ENCODE results near the gene SUPT6H. TPM values are rescaled to one million over a fixed set of nuclear protein-coding genes. Genes with fewer than 3 reads are reported as not detected.
A peak's percentile ranks its signal among the peaks of the same experiment; 100 is the strongest.

SUPT6H gene
- total RNA-seq, 3 donors from 2014 or later = 88.5 to 105 (median 98.3) TPM

GRCh38 chr17:28702026-28702751 lies 40.2 kb downstream of the SUPT6H start:
- Mint-ChIP-seq H3K36me3 (ENCODE audit: insufficient read depth) (peaks cover 30% of the 10 kb centered on the region), H3K4me1 (ENCODE audit: low read depth) (peaks cover 1% of the 10 kb centered on the region)

GRCh38 chr17:28702752-28703150 lies 40.7 kb downstream of the SUPT6H start:
- no peak for DNase-seq
- peaks cover 1% of the 10 kb centered on the region for H3K4me1 Mint-ChIP-seq (ENCODE audit: low read depth)
- H3K9me3 Mint-ChIP-seq = no peaks in the 10 kb centered on the region
- no peak for ATAC-seq
- no peak overlapping the region for H3K4me3 Mint-ChIP-seq
- no peaks in the 10 kb centered on the region for H3K27me3 Mint-ChIP-seq (ENCODE audit: low read depth)
- peaks cover 26% of the 10 kb centered on the region for H3K36me3 Mint-ChIP-seq (ENCODE audit: insufficient read depth)

More at GRCh38 chr17:28702026-28702751, 40.2 kb downstream of the SUPT6H start:
- H3K9me3 Mint-ChIP-seq = no peaks in the 10 kb centered on the region
- no peaks in the 10 kb centered on the region for H3K27me3 Mint-ChIP-seq (ENCODE audit: low read depth)
- no peak overlapping the region for H3K4me3 Mint-ChIP-seq
- no peak for DNase-seq
- no peak for ATAC-seq

- Mint-ChIP-seq H3K4me1 (ENCODE audit: low read depth) (no peaks in the 10 kb centered on the region), H3K27me3 (ENCODE audit: low read depth) (no peaks in the 10 kb centered on the region), H3K36me3 (ENCODE audit: insufficient read depth) (peaks cover 22% of the 10 kb centered on the region), H3K9me3 (no peaks in the 10 kb centered on the region), H3K4me3 (no peak overlapping the region)
- no peak for DNase-seq
- ATAC-seq = no peak
Measured at GRCh38 chr17:28703552-28704218, 41.7 kb downstream of the SUPT6H start.

GRCh38 chr17:28704219-28704858 lies 42.3 kb downstream of the SUPT6H start:
- no peak for ATAC-seq
- H3K9me3 Mint-ChIP-seq = no peaks in the 10 kb centered on the region
- DNase-seq = no peak
- peaks cover 22% of the 10 kb centered on the region for H3K36me3 Mint-ChIP-seq (ENCODE audit: insufficient read depth)
- no peaks in the 10 kb centered on the region for H3K4me1 Mint-ChIP-seq (ENCODE audit: low read depth)
- no peak overlapping the region for H3K4me3 Mint-ChIP-seq
- no peaks in the 10 kb centered on the region for H3K27me3 Mint-ChIP-seq (ENCODE audit: low read depth)

GRCh38 chr17:28705074-28705659 lies 43.2 kb downstream of the SUPT6H start:
- H3K4me1 Mint-ChIP-seq (ENCODE audit: low read depth) = no peaks in the 10 kb centered on the region
- peaks cover 19% of the 10 kb centered on the region for H3K36me3 Mint-ChIP-seq (ENCODE audit: insufficient read depth)
- ATAC-seq = no peak
- no peaks in the 10 kb centered on the region for H3K9me3 Mint-ChIP-seq
- no peak for DNase-seq
- H3K4me3 Mint-ChIP-seq = no peak overlapping the region
- no peaks in the 10 kb centered on the region for H3K27me3 Mint-ChIP-seq (ENCODE audit: low read depth)

- no peak for DNase-seq
- H3K4me3 Mint-ChIP-seq = no peak overlapping the region
- H3K9me3 Mint-ChIP-seq = no peaks in the 10 kb centered on the region
- no peaks in the 10 kb centered on the region for H3K27me3 Mint-ChIP-seq (ENCODE audit: low read depth)
- peaks cover 16% of the 10 kb centered on the region for H3K36me3 Mint-ChIP-seq (ENCODE audit: insufficient read depth)
- ATAC-seq = no peak
- peaks cover 3% of the 10 kb centered on the region for H3K4me1 Mint-ChIP-seq (ENCODE audit: low read depth)
Measured at GRCh38 chr17:28705728-28706334, 43.8 kb downstream of the SUPT6H start.

- Mint-ChIP-seq H3K4me3 (no peak overlapping the region), H3K9me3 (no peaks in the 10 kb centered on the region), H3K4me1 (ENCODE audit: low read depth) (peaks cover 8% of the 10 kb centered on the region), H3K27me3 (ENCODE audit: low read depth) (no peaks in the 10 kb centered on the region), H3K36me3 (ENCODE audit: insufficient read depth) (peaks cover 12% of the 10 kb centered on the region)
- DNase-seq (no peak), ATAC-seq (no peak)
Measured at GRCh38 chr17:28706471-28707338, 44.7 kb downstream of the SUPT6H start.

GRCh38 chr17:28707339-28707720 lies 45.3 kb downstream of the SUPT6H start:
- Mint-ChIP-seq H3K36me3 (ENCODE audit: insufficient read depth) (peaks cover 9% of the 10 kb centered on the region), H3K4me3 (no peak overlapping the region), H3K9me3 (no peaks in the 10 kb centered on the region), H3K4me1 (ENCODE audit: low read depth) (peaks cover 14% of the 10 kb centered on the region), H3K27me3 (ENCODE audit: low read depth) (no peaks in the 10 kb centered on the region)
- DNase-seq (no peak), ATAC-seq (no peak)

- H3K4me1 Mint-ChIP-seq (ENCODE audit: low read depth) = peaks cover 18% of the 10 kb centered on the region
- peak overlapping the region; percentile 80 for H3K4me3 Mint-ChIP-seq
- ATAC-seq (peak; percentile 89 to 93), DNase-seq (peak; percentile 85)
- no peaks in the 10 kb centered on the region for H3K36me3 Mint-ChIP-seq (ENCODE audit: insufficient read depth)
- H3K27me3 Mint-ChIP-seq (ENCODE audit: low read depth) = peaks cover 7% of the 10 kb centered on the region
- no peaks in the 10 kb centered on the region for H3K9me3 Mint-ChIP-seq
Measured at GRCh38 chr17:28710861-28711722, 49.1 kb downstream of the SUPT6H start.

GRCh38 chr17:28711723-28712031 lies 49.7 kb downstream of the SUPT6H start, which contains the start of gene PROCA1:
Gene PROCA1 (minus strand): TSS chr17:28711888. CDS start chr17:28711660, 228 bp downstream.
- Mint-ChIP-seq H3K27me3 (ENCODE audit: low read depth) (peaks cover 11% of the 10 kb centered on the region), H3K36me3 (ENCODE audit: insufficient read depth) (no peaks in the 10 kb centered on the region), H3K4me3 (peak within 1 kb of the TSS; percentile 80), H3K4me1 (ENCODE audit: low read depth) (peaks cover 18% of the 10 kb centered on the region), H3K9me3 (no peaks in the 10 kb centered on the region)
- peak; percentile 34 to 42 for ATAC-seq
- DNase-seq = no peak

- peaks cover 11% of the 10 kb centered on the region for H3K27me3 Mint-ChIP-seq (ENCODE audit: low read depth)
- DNase-seq (peak; percentile 51), ATAC-seq (peak; percentile 36 to 42)
- peaks cover 18% of the 10 kb centered on the region for H3K4me1 Mint-ChIP-seq (ENCODE audit: low read depth)
- no peaks in the 10 kb centered on the region for H3K36me3 Mint-ChIP-seq (ENCODE audit: insufficient read depth)
- H3K4me3 Mint-ChIP-seq = peak overlapping the region; percentile 80
- no peaks in the 10 kb centered on the region for H3K9me3 Mint-ChIP-seq
Measured at GRCh38 chr17:28712032-28712704, 50.2 kb downstream of the SUPT6H start.

- ATAC-seq (no peak), DNase-seq (no peak)
- peaks cover 11% of the 10 kb centered on the region for H3K27me3 Mint-ChIP-seq (ENCODE audit: low read depth)
- peaks cover 18% of the 10 kb centered on the region for H3K4me1 Mint-ChIP-seq (ENCODE audit: low read depth)
- no peaks in the 10 kb centered on the region for H3K9me3 Mint-ChIP-seq
- peak overlapping the region; percentile 80 for H3K4me3 Mint-ChIP-seq
- no peaks in the 10 kb centered on the region for H3K36me3 Mint-ChIP-seq (ENCODE audit: insufficient read depth)
Measured at GRCh38 chr17:28712705-28713415, 50.9 kb downstream of the SUPT6H start.

All from activated T-cell treated with anti-CD3 and anti-CD28 coated beads, Interleukin-2, amount 50 U/mL, for 4 hours (primary cell).